Sigmoid colon (tissue), 7 donors: ENCODE data around the gene MRI1. TPM values are rescaled to one million over a fixed set of nuclear protein-coding genes. Genes with fewer than 3 reads are reported as not detected.
"Not testable (repeated sequence)": the region's sequence is repeated elsewhere in the genome, so short reads cannot be mapped to it uniquely, and the experiment has no call there.

ENCODE experiments used
- DNase-seq: peaks from one replicate; pipeline ENCODE4 v3.0.0-alpha.2; 2019
- H3K27ac ChIP-seq, 4 donors: fragments of 200-600 bp; sonication (generic); one replicate each; pipeline ENCODE4 v1.5.1; 2016 to 2019; ENCODE audit warnings: mild to moderate bottlenecking in 1 of 4
- H3K27me3 ChIP-seq, 3 donors: fragments of 200-600 bp; sonication (generic); one replicate each; pipeline ENCODE4 v1.5.1; 2019; ENCODE audit warnings: mild to moderate bottlenecking in 1 of 3
- H3K36me3 ChIP-seq, 4 donors: fragments of 200-600 bp; sonication (generic); one replicate each; pipeline ENCODE4 v1.5.1; 2016 to 2019
- H3K4me1 ChIP-seq, 4 donors: fragments of 200-600 bp; sonication (generic); one replicate each; pipeline ENCODE4 v1.5.1; 2017 to 2019
- H3K4me3 ChIP-seq, 4 donors: fragments of 200-600 bp; sonication (generic); one replicate each; pipeline ENCODE4 v1.5.1; 2017 to 2019; ENCODE audit warnings: mild to moderate bottlenecking in 2 of 4, moderate library complexity in 1 of 4
- H3K9me3 ChIP-seq, 4 donors: fragments of 200-600 bp in 3 of 4; sonication (generic) in 3 of 4; one replicate each; pipeline versions ENCODE4 v1.5.1 to v1.6.1; 2013 to 2019
- EP300 ChIP-seq, 4 donors: sonication (generic); formaldehyde crosslinking; IDR thresholded peaks; one replicate each; pipeline ENCODE4 v1.6.1; 2017; ENCODE audit warnings: antibody characterized with exemption in 4 of 4
- POLR2A ChIP-seq, 2 donors: fragments of 450-650 bp; IDR thresholded peaks; one replicate each; pipeline ENCODE4 v1.6.1; 2016; ENCODE audit warnings: antibody characterized with exemption in 2 of 2, mild to moderate bottlenecking in 2 of 2, moderate library complexity in 2 of 2
- POLR2AphosphoS5 ChIP-seq, 4 donors: sonication (generic); formaldehyde crosslinking; IDR thresholded peaks; one replicate each; pipeline ENCODE4 v1.6.1; 2017; ENCODE audit warnings: antibody characterized with exemption in 4 of 4
- WGBS, 2 donors: extraction: QIAGEN DNeasy Blood & Tissue Kit; methylation state at CpG; one replicate each; pipeline ENCODE4 v1.1.7; 2013; 5-methylcytosine and 5-hydroxymethylcytosine counted together
- intact Hi-C: fragments of 100-400 bp; cut with DNase I; formaldehyde crosslinking; loops from one replicate; pipeline ENCODE4 v1.15.1; 2023
- polyA plus RNA-seq, 3 donors: library from polyadenylated mRNA; stranded (reverse); fragments of 200-250 nt; gene quantifications; one replicate each; pipeline ENCODE4 v1.2.3, GENCODE V29; 2013
- total RNA-seq, 4 donors: library from RNA; depleted of rRNA; stranded (reverse); fragments of >200 nt; gene quantifications; one replicate each; pipeline ENCODE4 v1.1.0, GENCODE V29; 2016
- TF ChIP-seq, protein P1 (sequence below), 4 experiments: fragments of 450-650 bp in 3 of 4; fragments of 200-600 bp in 1 of 4; IDR thresholded peaks; one replicate each; pipeline ENCODE4 v1.5.1; 2016 to 2019; ENCODE audit warnings: antibody characterized with exemption in 4 of 4, mild to moderate bottlenecking in 3 of 4, moderate library complexity in 2 of 4
- donor health status: healthy with polysubstance abuse.
- donor health status: Bipolar disorder and iron deficiency.
- donor health status: healthy.

MRI1 gene
- total and polyA plus RNA-seq, 7 donors: 5.8 to 70.9 (median 27.4) TPM

GRCh38 chr19:13744174-13744573 lies 20.1 kb upstream of the MRI1 start:
- peaks cover 0 to 12% (median 11%) of the 10 kb centered on the region in 4 donors for H3K4me1 ChIP-seq
- H3K9me3 ChIP-seq: no peaks in the 10 kb centered on the region
- H3K27ac ChIP-seq: no peak overlapping the region
- no peak overlapping the region for H3K4me3 ChIP-seq
- H3K36me3 ChIP-seq: no peaks in the 10 kb centered on the region
- no peak for TF ChIP-seq POLR2AphosphoS5 (IDR thresholded peaks at IDR 0.05)
- no peak for TF ChIP-seq POLR2A (IDR thresholded peaks at IDR 0.05)
- TF ChIP-seq EP300 (IDR thresholded peaks at IDR 0.05): no peak
- TF ChIP-seq, protein P1, sequence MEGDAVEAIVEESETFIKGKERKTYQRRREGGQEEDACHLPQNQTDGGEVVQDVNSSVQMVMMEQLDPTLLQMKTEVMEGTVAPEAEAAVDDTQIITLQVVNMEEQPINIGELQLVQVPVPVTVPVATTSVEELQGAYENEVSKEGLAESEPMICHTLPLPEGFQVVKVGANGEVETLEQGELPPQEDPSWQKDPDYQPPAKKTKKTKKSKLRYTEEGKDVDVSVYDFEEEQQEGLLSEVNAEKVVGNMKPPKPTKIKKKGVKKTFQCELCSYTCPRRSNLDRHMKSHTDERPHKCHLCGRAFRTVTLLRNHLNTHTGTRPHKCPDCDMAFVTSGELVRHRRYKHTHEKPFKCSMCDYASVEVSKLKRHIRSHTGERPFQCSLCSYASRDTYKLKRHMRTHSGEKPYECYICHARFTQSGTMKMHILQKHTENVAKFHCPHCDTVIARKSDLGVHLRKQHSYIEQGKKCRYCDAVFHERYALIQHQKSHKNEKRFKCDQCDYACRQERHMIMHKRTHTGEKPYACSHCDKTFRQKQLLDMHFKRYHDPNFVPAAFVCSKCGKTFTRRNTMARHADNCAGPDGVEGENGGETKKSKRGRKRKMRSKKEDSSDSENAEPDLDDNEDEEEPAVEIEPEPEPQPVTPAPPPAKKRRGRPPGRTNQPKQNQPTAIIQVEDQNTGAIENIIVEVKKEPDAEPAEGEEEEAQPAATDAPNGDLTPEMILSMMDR (IDR thresholded peaks at IDR 0.05): no peak
- H3K27me3 ChIP-seq: no peaks in the 10 kb centered on the region
- intact Hi-C loops: no loop called here
- DNase-seq: no peak

DNA sequence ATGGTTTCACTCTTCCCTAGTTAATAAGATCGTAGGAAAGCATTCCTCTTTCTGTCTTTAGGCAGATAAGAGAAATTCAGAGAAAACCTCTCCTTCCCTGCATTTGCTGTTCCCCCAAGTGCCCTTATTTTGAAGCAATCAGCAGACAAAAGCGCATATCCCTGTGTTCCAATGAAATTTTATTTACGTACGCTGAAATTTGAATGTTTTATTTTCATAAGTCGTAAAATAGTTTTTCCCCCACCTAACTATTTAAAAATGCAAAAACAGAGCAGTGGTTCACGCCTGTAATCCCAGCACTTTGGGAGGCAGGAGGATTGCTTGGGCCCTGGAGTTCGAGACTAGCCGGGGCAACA lies 17.2 kb upstream of the MRI1 start:
- Histone ChIP-seq H3K27ac (peak overlapping the region; percentile 87 to 92 (median 90)), H3K9me3 (no peaks in the 10 kb centered on the region), H3K4me3 (peak overlapping the region; percentile 72 to 93 (median 87)), H3K36me3 (peaks cover 0 to 12% (median 5%) of the 10 kb centered on the region in 4 donors), H3K4me1 (peaks cover 0 to 17% (median 13%) of the 10 kb centered on the region in 4 donors), H3K27me3 (no peaks in the 10 kb centered on the region)
- TF ChIP-seq POLR2AphosphoS5 (IDR thresholded peaks at IDR 0.05): no peak
- no peak for TF ChIP-seq EP300 (IDR thresholded peaks at IDR 0.05)
- TF ChIP-seq, protein P1 (IDR thresholded peaks at IDR 0.05): no peak
- no peak for TF ChIP-seq POLR2A (IDR thresholded peaks at IDR 0.05)
- DNase-seq: no peak
- WGBS, 2 donors: 84 to 91% methylated on average over 8 of the region's 8 CpGs
- intact Hi-C loops: loop anchor here (1.0 to 2.0 kb wide), 2 partner anchors 16 to 48 kb away; partner anchors contain the start of gene ZSWIM4

DNA sequence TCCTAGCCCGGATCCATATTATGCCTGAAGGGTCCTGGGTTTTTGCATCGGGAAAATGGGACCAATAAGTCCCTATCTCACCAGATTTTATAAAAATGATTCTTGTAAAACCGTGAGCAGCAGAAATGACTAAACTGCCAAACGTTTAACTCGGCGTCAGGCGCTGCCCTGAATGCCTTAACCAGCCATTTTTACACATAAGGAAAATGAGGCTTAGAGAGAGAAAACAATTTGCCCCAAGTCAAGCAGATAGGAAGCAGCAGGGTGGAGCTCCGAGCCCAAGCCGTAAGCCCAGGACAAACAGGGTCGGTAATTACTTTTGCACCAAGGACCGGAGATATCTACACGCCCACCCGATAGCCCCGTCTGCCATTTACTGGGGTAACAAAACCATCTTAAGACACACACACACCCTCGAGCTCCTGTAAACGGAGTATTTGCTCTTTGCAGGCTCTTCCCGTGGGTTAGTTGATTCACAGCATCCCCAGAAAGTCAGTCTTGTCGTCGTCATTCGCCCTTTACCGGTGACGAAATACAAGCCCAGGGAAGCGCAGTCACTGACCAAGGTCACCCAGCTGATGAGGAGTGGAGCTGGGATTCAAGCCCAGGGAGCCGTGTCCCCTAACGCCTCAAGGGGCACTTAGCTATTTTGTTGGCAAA lies 16.0 kb upstream of the MRI1 start:
- Histone ChIP-seq H3K27me3 (no peaks in the 10 kb centered on the region), H3K27ac (peak overlapping the region; percentile 87 to 92 (median 90)), H3K9me3 (no peaks in the 10 kb centered on the region), H3K36me3 (peaks cover 7 to 24% (median 14%) of the 10 kb centered on the region in 4 donors), H3K4me1 (peaks cover 0 to 17% (median 13%) of the 10 kb centered on the region in 4 donors), H3K4me3 (peak overlapping the region; percentile 72 to 93 (median 87))
- no peak for DNase-seq
- 1 to 2% methylated on average over 25 of the region's 25 CpGs for WGBS, 2 donors
- TF ChIP-seq, protein P1 (IDR thresholded peaks at IDR 0.05): no peak
- TF ChIP-seq POLR2AphosphoS5 (IDR thresholded peaks at IDR 0.05) (no peak), EP300 (IDR thresholded peaks at IDR 0.05) (no peak), POLR2A (IDR thresholded peaks at IDR 0.05) (no peak)
- intact Hi-C loops: no loop called here

- 92 to 95% methylated on average over 16 of the region's 16 CpGs for WGBS, 2 donors
- no peak overlapping the region for H3K27ac ChIP-seq
- intact Hi-C loops: no loop called here
Measured at GRCh38 chr19:13751436-13751835, 12.9 kb upstream of the MRI1 start.

DNA sequence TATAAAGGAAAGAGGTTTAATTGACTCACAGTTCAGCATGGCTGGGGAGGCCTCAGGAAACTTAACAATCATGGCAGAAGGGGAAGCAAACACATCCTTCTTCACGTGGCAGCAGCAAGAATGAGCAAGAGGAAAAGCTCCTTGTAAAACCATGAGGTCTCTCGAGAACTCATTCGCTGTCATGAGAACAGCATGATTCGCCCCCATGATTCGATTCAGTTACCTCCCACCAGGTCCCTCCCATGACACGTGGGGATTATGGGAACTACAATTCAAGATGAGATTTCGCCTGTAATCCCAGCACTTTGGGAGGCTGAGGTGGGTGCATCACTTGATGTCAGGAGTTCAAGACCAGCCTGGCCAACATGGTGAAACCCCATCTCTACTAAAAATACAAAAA lies 10.7 kb upstream of the MRI1 start:
- peaks cover 39 to 77% (median 55%) of the 10 kb centered on the region in 4 donors for H3K36me3 ChIP-seq
- 93 to 95% methylated on average over 7 of the region's 7 CpGs for WGBS, 2 donors

More at GRCh38 chr19:13751436-13751835, 12.9 kb upstream of the MRI1 start:
- DNase-seq: no peak
- Histone ChIP-seq H3K36me3 (peaks cover 24 to 55% (median 35%) of the 10 kb centered on the region in 4 donors), H3K27me3 (no peaks in the 10 kb centered on the region), H3K9me3 (no peaks in the 10 kb centered on the region), H3K4me1 (peaks cover 0 to 17% (median 13%) of the 10 kb centered on the region in 4 donors), H3K4me3 (no peak overlapping the region)
- TF ChIP-seq POLR2A (IDR thresholded peaks at IDR 0.05) (no peak), EP300 (IDR thresholded peaks at IDR 0.05) (no peak), POLR2AphosphoS5 (IDR thresholded peaks at IDR 0.05) (no peak)
- TF ChIP-seq, protein P1 (IDR thresholded peaks at IDR 0.05): no peak

More for the DNA sequence above, 10.7 kb upstream of the MRI1 start:
- H3K4me3 ChIP-seq, H3K9me3 ChIP-seq, intact Hi-C loops, H3K27me3 ChIP-seq, DNase-seq, H3K27ac ChIP-seq: not testable (repeated sequence)
- peaks cover 0 to 12% (median 7%) of the 10 kb centered on the region in 4 donors for H3K4me1 ChIP-seq
